Muscle of leg (tissue), 11 donors: Measurements from ENCODE around the gene AGRN. TPM values are rescaled to one million over a fixed set of nuclear protein-coding genes. Genes with fewer than 3 reads are reported as not detected.

Source experiments
- DNase-seq: peaks from one replicate; pipeline ENCODE4 v3.0.0; 2013
- H3K27ac ChIP-seq: one replicate; pipeline ENCODE4 v1.5.1; 2013; ENCODE audit warnings: mild to moderate bottlenecking, low read length, control low read depth
- H3K27me3 ChIP-seq: one replicate; pipeline ENCODE4 v1.6.1; 2013; ENCODE audit warnings: low read length; ENCODE audit not compliant: control insufficient read depth, insufficient read depth
- H3K36me3 ChIP-seq: one replicate; pipeline ENCODE4 v1.6.1; 2013; ENCODE audit warnings: low read length; ENCODE audit not compliant: control insufficient read depth, insufficient read depth
- H3K4me1 ChIP-seq: one replicate; pipeline ENCODE4 v1.6.1; 2013; ENCODE audit warnings: low read length; ENCODE audit not compliant: control insufficient read depth, insufficient read depth
- H3K4me3 ChIP-seq: one replicate; pipeline ENCODE4 v1.5.1; 2013; ENCODE audit warnings: low read length, control low read depth
- H3K9me3 ChIP-seq: replicated peaks from 2 replicates; pipeline ENCODE4 v1.6.1; 2013; ENCODE audit warnings: low read depth, low read length; ENCODE audit not compliant: control insufficient read depth
- WGBS: methylation state at CpG from one replicate; pipeline ENCODE4 v1.1.5; 2013; ENCODE audit warnings: missing lambda C conversion rate; ENCODE audit not compliant: insufficient coverage; 5-methylcytosine and 5-hydroxymethylcytosine counted together
- polyA plus RNA-seq, 8 donors: library from polyadenylated mRNA; unstranded; fragments of 120-200 nt; gene quantifications; one replicate each; pipeline versions ENCODE4 v1.2.1 to v1.2.3, GENCODE V29; 2013; ENCODE audit warnings: inconsistent platforms in 1 of 8, low replicate concordance in 1 of 8; ENCODE audit not compliant: insufficient read length in 8 of 8, insufficient read depth in 1 of 8
- total RNA-seq: library from RNA; stranded (reverse); fragments of 120-200 nt; gene quantifications from one replicate; pipeline ENCODE4 v1.2.4, GENCODE V29; 2013

AGRN gene
- total and polyA plus RNA-seq, 9 donors = 16.0 to 92.0 (median 58.0) TPM

GRCh38 chr1:1021010-1021919 lies 1.3 kb downstream of the AGRN start:
- peak; percentile 84 for DNase-seq
- H3K27ac ChIP-seq = peak overlapping the region; percentile 29

GRCh38 chr1:1021920-1022259 lies 2.0 kb downstream of the AGRN start:
- no peak overlapping the region for H3K4me3 ChIP-seq
- peaks cover 5% of the 10 kb centered on the region for H3K36me3 ChIP-seq
- peaks cover 63% of the 10 kb centered on the region for H3K4me1 ChIP-seq
- H3K27ac ChIP-seq = no peak overlapping the region
- peaks cover 3% of the 10 kb centered on the region for H3K27me3 ChIP-seq
- H3K9me3 ChIP-seq = no peaks in the 10 kb centered on the region
- DNase-seq = peak; percentile 14
- WGBS = 87% methylated on average over 4 of the region's 10 CpGs

More at GRCh38 chr1:1021010-1021919, 1.3 kb downstream of the AGRN start:
- WGBS = 0% methylated on average over 2 of the region's 33 CpGs
- H3K4me1 ChIP-seq = peaks cover 57% of the 10 kb centered on the region
- peaks cover 5% of the 10 kb centered on the region for H3K36me3 ChIP-seq
- H3K27me3 ChIP-seq = peaks cover 3% of the 10 kb centered on the region
- H3K9me3 ChIP-seq = no peaks in the 10 kb centered on the region
- H3K4me3 ChIP-seq = peak overlapping the region; percentile 45

GRCh38 chr1:1022302-1023009 lies 2.5 kb downstream of the AGRN start:
- peak; percentile 34 for DNase-seq
- H3K27ac ChIP-seq = no peak overlapping the region
- peaks cover 64% of the 10 kb centered on the region for H3K4me1 ChIP-seq
- peaks cover 5% of the 10 kb centered on the region for H3K36me3 ChIP-seq
- peaks cover 3% of the 10 kb centered on the region for H3K27me3 ChIP-seq
- H3K9me3 ChIP-seq = no peaks in the 10 kb centered on the region
- WGBS = 64% methylated on average over 22 of the region's 27 CpGs
- H3K4me3 ChIP-seq = no peak overlapping the region

- 60% methylated on average over 11 of the region's 13 CpGs for WGBS
- Histone ChIP-seq H3K36me3 (peaks cover 8% of the 10 kb centered on the region), H3K9me3 (no peaks in the 10 kb centered on the region), H3K4me1 (peaks cover 64% of the 10 kb centered on the region), H3K4me3 (no peak overlapping the region), H3K27ac (no peak overlapping the region), H3K27me3 (peaks cover 5% of the 10 kb centered on the region)
- no peak for DNase-seq
Observed at GRCh38 chr1:1023700-1024099, 3.8 kb downstream of the AGRN start.

- no peak for DNase-seq
- H3K36me3 ChIP-seq = peaks cover 8% of the 10 kb centered on the region
- peaks cover 5% of the 10 kb centered on the region for H3K27me3 ChIP-seq
- H3K27ac ChIP-seq = no peak overlapping the region
- 83% methylated on average over 9 of the region's 9 CpGs for WGBS
- H3K9me3 ChIP-seq = no peaks in the 10 kb centered on the region
- H3K4me3 ChIP-seq = no peak overlapping the region
- peaks cover 61% of the 10 kb centered on the region for H3K4me1 ChIP-seq
Observed at GRCh38 chr1:1024149-1024770, 4.3 kb downstream of the AGRN start.

- no peak overlapping the region for H3K4me3 ChIP-seq
- H3K4me1 ChIP-seq = peaks cover 61% of the 10 kb centered on the region
- WGBS = 52% methylated on average over 12 of the region's 31 CpGs
- no peak overlapping the region for H3K27ac ChIP-seq
- peak; percentile 13 for DNase-seq
- no peaks in the 10 kb centered on the region for H3K9me3 ChIP-seq
- H3K27me3 ChIP-seq = peaks cover 5% of the 10 kb centered on the region
- H3K36me3 ChIP-seq = peaks cover 8% of the 10 kb centered on the region
Observed at GRCh38 chr1:1024771-1025699, 5.1 kb downstream of the AGRN start.

GRCh38 chr1:1025730-1026129 lies 5.8 kb downstream of the AGRN start:
- peak; percentile 14 for DNase-seq
- H3K27ac ChIP-seq = no peak overlapping the region
- WGBS = no CpG with 5 or more reads among the region's 10 CpGs
- peaks cover 8% of the 10 kb centered on the region for H3K36me3 ChIP-seq
- H3K27me3 ChIP-seq = peaks cover 5% of the 10 kb centered on the region
- H3K4me3 ChIP-seq = no peak overlapping the region
- peaks cover 60% of the 10 kb centered on the region for H3K4me1 ChIP-seq
- H3K9me3 ChIP-seq = no peaks in the 10 kb centered on the region

GRCh38 chr1:1026599-1027413 lies 6.9 kb downstream of the AGRN start:
- H3K4me1 ChIP-seq = peaks cover 60% of the 10 kb centered on the region
- peaks cover 8% of the 10 kb centered on the region for H3K36me3 ChIP-seq
- peaks cover 3% of the 10 kb centered on the region for H3K27me3 ChIP-seq
- no peak overlapping the region for H3K4me3 ChIP-seq
- no peak for DNase-seq
- no peaks in the 10 kb centered on the region for H3K9me3 ChIP-seq
- H3K27ac ChIP-seq = no peak overlapping the region
- 34% methylated on average over 7 of the region's 21 CpGs for WGBS

GRCh38 chr1:1027791-1028190 lies 7.9 kb downstream of the AGRN start:
- DNase-seq = no peak
- 59% methylated on average over 7 of the region's 17 CpGs for WGBS
- Histone ChIP-seq H3K27me3 (peaks cover 13% of the 10 kb centered on the region), H3K9me3 (no peaks in the 10 kb centered on the region), H3K36me3 (peaks cover 4% of the 10 kb centered on the region), H3K4me3 (no peak overlapping the region), H3K4me1 (peaks cover 60% of the 10 kb centered on the region), H3K27ac (no peak overlapping the region)
